ENCODE data around the gene MDM1. TPM values are rescaled to one million over a fixed set of nuclear protein-coding genes. Genes with fewer than 3 reads are reported as not detected.

MDM1 gene
- total and polyA plus RNA-seq, 7 donors: 4.2 to 113 (median 73.3) TPM

- Histone ChIP-seq H3K27me3 (no peaks in the 10 kb centered on the region), H3K9me3 (no peaks in the 10 kb centered on the region), H3K4me1 (peaks cover 0 to 21% (median 17%) of the 10 kb centered on the region in 4 donors), H3K4me3 (peak overlapping the region in 2 of 4 donors; percentile 33 to 44), H3K36me3 (no peaks in the 10 kb centered on the region), H3K27ac (peak overlapping the region; percentile 80 to 88 (median 84))
- TF ChIP-seq POLR2AphosphoS5 (IDR thresholded peaks at IDR 0.05) (no peak), EP300 (IDR thresholded peaks at IDR 0.05) (no peak), POLR2A (IDR thresholded peaks at IDR 0.05) (no peak), CTCF (IDR thresholded peaks at IDR 0.05) (no peak)
- WGBS, 2 donors: 50 to 57% methylated on average over 3 of the region's 3 CpGs
- no peak for DNase-seq
- intact Hi-C loops (cut with DNase I): no loop called here
These were observed 32.2 kb upstream of the MDM1 start for GRCh38 chr12:68364328-68364727.

GRCh38 chr12:68361953-68362352 lies 29.8 kb upstream of the MDM1 start:
- Histone ChIP-seq H3K4me1 (peaks cover 0 to 33% (median 28%) of the 10 kb centered on the region in 4 donors), H3K27ac (no peak overlapping the region), H3K4me3 (no peak overlapping the region), H3K27me3 (no peaks in the 10 kb centered on the region), H3K36me3 (no peaks in the 10 kb centered on the region), H3K9me3 (no peaks in the 10 kb centered on the region)
- TF ChIP-seq EP300 (IDR thresholded peaks at IDR 0.05): no peak
- TF ChIP-seq POLR2A (IDR thresholded peaks at IDR 0.05): no peak
- no peak for TF ChIP-seq CTCF (IDR thresholded peaks at IDR 0.05)
- intact Hi-C loops (cut with DNase I): loop anchor here (2.0 kb wide), 1 partner anchor 325 kb away; the partner anchor contains the start of gene NUP107
- DNase-seq: no peak

GRCh38 chr12:68359674-68360073 lies 27.5 kb upstream of the MDM1 start:
- no peaks in the 10 kb centered on the region for H3K9me3 ChIP-seq
- H3K4me3 ChIP-seq: no peak overlapping the region
- TF ChIP-seq POLR2AphosphoS5 (IDR thresholded peaks at IDR 0.05): no peak
- TF ChIP-seq EP300 (IDR thresholded peaks at IDR 0.05): no peak
- no peak for TF ChIP-seq CTCF (IDR thresholded peaks at IDR 0.05)
- TF ChIP-seq POLR2A (IDR thresholded peaks at IDR 0.05): no peak
- intact Hi-C loops (cut with DNase I): loop anchor here (2.0 to 5.0 kb wide), 4 partner anchors 251 to 388 kb away; partner anchors contain the start of genes NUP107, RAP1B and SLC35E3
- peak overlapping the region in 1 of 4 donors; percentile 68 for H3K27ac ChIP-seq
- H3K27me3 ChIP-seq: no peaks in the 10 kb centered on the region
- peaks cover 0 to 30% (median 18%) of the 10 kb centered on the region in 4 donors for H3K4me1 ChIP-seq
- no peaks in the 10 kb centered on the region for H3K36me3 ChIP-seq
- no peak for DNase-seq

GRCh38 chr12:68358532-68359485 lies 26.6 kb upstream of the MDM1 start:
- WGBS, 2 donors: 51 to 57% methylated on average over 10 of the region's 10 CpGs
- peak overlapping the region in 2 of 4 donors; percentile 54 to 68 for H3K27ac ChIP-seq

More at GRCh38 chr12:68358532-68359485, 26.6 kb upstream of the MDM1 start:
- Histone ChIP-seq H3K9me3 (no peaks in the 10 kb centered on the region), H3K4me1 (peaks cover 0 to 23% (median 13%) of the 10 kb centered on the region in 4 donors), H3K4me3 (no peak overlapping the region), H3K36me3 (no peaks in the 10 kb centered on the region), H3K27me3 (no peaks in the 10 kb centered on the region)
- intact Hi-C loops (cut with DNase I): loop anchor here (2.0 to 5.0 kb wide), 3 partner anchors 252 to 388 kb away; partner anchors contain the start of genes RAP1B and SLC35E3
- TF ChIP-seq POLR2A (IDR thresholded peaks at IDR 0.05) (no peak), EP300 (IDR thresholded peaks at IDR 0.05) (no peak), POLR2AphosphoS5 (IDR thresholded peaks at IDR 0.05) (peak in 2 of 4 donors; percentile 40 to 43), CTCF (IDR thresholded peaks at IDR 0.05) (peak; percentile 37 to 71 (median 62))
- DNase-seq: peak; percentile 80
